B cell (primary cell): ENCODE measurements around the gene RRM2. TPM values are rescaled to one million over a fixed set of nuclear protein-coding genes. Genes with fewer than 3 reads are reported as not detected.

Experiments used
- ATAC-seq: fragments of 200-7000 bp; cut with Tn5 transposase; one replicate; pipeline ENCODE4 v1.10.0; 2021; ENCODE audit warnings: low read depth, mild to moderate bottlenecking, moderate number of reproducible peaks, moderate library complexity
- CTCF ChIA-PET: fragments of 350-600 bp; sonication (Branson Sonifier 250); formaldehyde crosslinking; loops from one replicate; lab custom pipeline; 2021; ENCODE audit warnings: antibody characterized with exemption, inconsistent platforms; lab: Charles Lee
- POLR2A ChIA-PET: fragments of 350-600 bp; sonication (Branson Sonifier 250); formaldehyde crosslinking; loops from one replicate; lab custom pipeline; 2021; ENCODE audit warnings: antibody characterized with exemption; lab: Charles Lee
- DNase-seq: peaks from one replicate; pipeline ENCODE4 v3.0.0; 2013
- H2AFZ ChIP-seq: 2 replicates; pipeline ENCODE4 v1.6.1; 2012; ENCODE audit warnings: mild to moderate bottlenecking, low read depth, low read length; ENCODE audit not compliant: insufficient read depth, poor library complexity, severe bottlenecking
- H3K27ac ChIP-seq, 2 donors: 1 replicate in 1 of 2; 2 replicates in 1 of 2; pipeline ENCODE4 v1.5.1; 2012 to 2013; ENCODE audit warnings: low read length in 2 of 2, mild to moderate bottlenecking in 2 of 2, moderate library complexity in 1 of 2
- H3K27me3 ChIP-seq, 4 experiments: fragments of 200-600 bp in 1 of 4; sonication (generic) in 1 of 4; replicated peaks in 1 of 4; 1 replicate in 2 of 4; 2 replicates in 2 of 4; pipeline versions ENCODE4 v1.6.1 to v1.7.0; 2013 to 2016; ENCODE audit warnings: low read length in 3 of 4, mild to moderate bottlenecking in 2 of 4, mixed read lengths in 1 of 4, moderate library complexity in 1 of 4; ENCODE audit not compliant: insufficient read depth in 4 of 4, control insufficient read depth in 3 of 4; ENCODE audit errors: control extremely low read depth in 1 of 4
- H3K36me3 ChIP-seq, 2 experiments: replicated peaks in 1 of 2; 1 replicate in 1 of 2; 2 replicates in 1 of 2; pipeline versions ENCODE4 v1.6.1 to v1.7.1; 2013; ENCODE audit warnings: low read length in 1 of 2; ENCODE audit not compliant: insufficient read depth in 2 of 2, control insufficient read depth in 1 of 2; ENCODE audit errors: control extremely low read depth in 1 of 2, extremely low read depth in 1 of 2
- H3K4me1 ChIP-seq, 2 donors: fragments of 200-600 bp in 1 of 2; sonication (generic) in 1 of 2; 1 replicate in 1 of 2; 2 replicates in 1 of 2; pipeline versions ENCODE4 v1.5.1 to v1.6.1; 2013 to 2017; ENCODE audit warnings: low read length in 2 of 2; ENCODE audit not compliant: control insufficient read depth in 2 of 2, insufficient read depth in 2 of 2
- H3K4me2 ChIP-seq: replicated peaks from 2 replicates; pipeline ENCODE3; 2012; ENCODE audit warnings: mild to moderate bottlenecking, low read depth, low read length; ENCODE audit not compliant: poor library complexity, severe bottlenecking
- H3K4me3 ChIP-seq, 5 experiments: fragments of 200-600 bp in 1 of 5; sonication (generic) in 1 of 5; 1 replicate in 3 of 5; 2 replicates in 2 of 5; pipeline versions ENCODE4 v1.5.1 to v1.7.0; 2011 to 2016; ENCODE audit warnings: low read length in 4 of 5, mild to moderate bottlenecking in 4 of 5, low read depth in 2 of 5, control low read depth in 1 of 5, moderate library complexity in 1 of 5; ENCODE audit not compliant: insufficient read depth in 1 of 5; ENCODE audit errors: control extremely low read depth in 1 of 5, extremely low read depth in 1 of 5
- H3K79me2 ChIP-seq: fragments of 200-600 bp; sonication (generic); one replicate; pipeline ENCODE4 v1.6.0; 2016; ENCODE audit warnings: low read length; ENCODE audit not compliant: control insufficient read depth, insufficient read depth
- H3K9ac ChIP-seq: fragments of 200-600 bp; sonication (generic); 2 replicates; pipeline ENCODE4 v1.6.1; 2017; ENCODE audit warnings: mild to moderate bottlenecking, low read length, moderate library complexity
- H3K9me3 ChIP-seq, 3 donors: one replicate each; pipeline versions ENCODE4 v1.6.1 to v1.7.1; 2013; ENCODE audit warnings: low read length in 2 of 3; ENCODE audit not compliant: control insufficient read depth in 2 of 3, insufficient read depth in 1 of 3; ENCODE audit errors: control extremely low read depth in 1 of 3
- H4K20me1 ChIP-seq: 2 replicates; pipeline ENCODE4 v1.6.0; 2012; ENCODE audit warnings: mild to moderate bottlenecking, low read length; ENCODE audit not compliant: insufficient read depth, control insufficient read depth, poor library complexity, severe bottlenecking
- H3K27ac Mint-ChIP-seq: one replicate; pipeline ENCODE4 v1.8.0; 2021; ENCODE audit warnings: mixed read lengths
- H3K27me3 Mint-ChIP-seq: one replicate; pipeline ENCODE4 v1.8.0; 2021; ENCODE audit warnings: mixed read lengths
- H3K4me1 Mint-ChIP-seq: one replicate; pipeline ENCODE4 v1.8.0; 2021; ENCODE audit warnings: mixed read lengths
- H3K4me3 Mint-ChIP-seq: one replicate; pipeline ENCODE4 v1.8.0; 2021; ENCODE audit warnings: mixed read lengths
- H3K9me3 Mint-ChIP-seq: one replicate; pipeline ENCODE4 v1.8.0; 2022; ENCODE audit warnings: mixed read lengths; ENCODE audit not compliant: insufficient read depth
- CTCF ChIP-seq: fragments of 200-600 bp; IDR thresholded peaks from one replicate; pipeline ENCODE4 v1.8.0; 2022; ENCODE audit warnings: antibody characterized with exemption, mild to moderate bottlenecking
- EZH2 ChIP-seq: IDR thresholded peaks from 2 replicates; pipeline ENCODE4 v1.6.1; 2012; ENCODE audit warnings: borderline replicate concordance, low read depth, mild to moderate bottlenecking, moderate library complexity, low read length; ENCODE audit not compliant: insufficient read depth, poor library complexity, severe bottlenecking
- WGBS: methylation state at CpG from one replicate; pipeline ENCODE4 v1.1.5; 2013; ENCODE audit warnings: missing lambda C conversion rate; ENCODE audit not compliant: insufficient coverage; 5-methylcytosine and 5-hydroxymethylcytosine counted together
- intact Hi-C: fragments of 100-400 bp; cut with micrococcal nuclease; formaldehyde crosslinking; loops from one replicate; pipeline ENCODE4 v1.10.0; 2022
- polyA plus RNA-seq: library from polyadenylated mRNA; depleted of rRNA; stranded (reverse); fragments of >200 nt; gene quantifications from 2 replicates; pipeline ENCODE4 v1.2.3, GENCODE V29; 2012
- total RNA-seq, 2 donors: library from RNA; stranded (reverse); fragments of 120-200 nt in 1 of 2; gene quantifications; 1 replicate in 1 of 2; 2 replicates in 1 of 2; pipeline versions ENCODE4 v1.2.3 to v1.2.4, GENCODE V29; 2013 to 2022

RRM2 gene
- total and polyA plus RNA-seq, 2 donors (not counting 1 experiment from before 2014, with no cell fraction given) = 1.2 to 3.3 TPM

GRCh38 chr2:10172033-10172871 lies 49.7 kb downstream of the RRM2 start:
- no peaks in the 10 kb centered on the region for H3K4me1 Mint-ChIP-seq
- ChIA-PET CTCF (interaction anchor here (0.6 kb wide), 1 partner anchor 101 kb away, joined by 3 read pairs; no protein-coding TSS in a partner anchor), POLR2A (no interaction called here)
- no peaks in the 10 kb centered on the region for H3K9me3 Mint-ChIP-seq
- H3K4me3 Mint-ChIP-seq = no peak overlapping the region
- intact Hi-C loops = no loop called here
- Histone ChIP-seq H3K9me3 (no peaks in the 10 kb centered on the region), H3K27ac (no peak overlapping the region), H3K9ac (no peak overlapping the region), H3K36me3 (no peaks in the 10 kb centered on the region), H3K4me1 (no peaks in the 10 kb centered on the region), H2AFZ (no peak overlapping the region), H4K20me1 (no peaks in the 10 kb centered on the region), H3K79me2 (no peaks in the 10 kb centered on the region), H3K27me3 (no peaks in the 10 kb centered on the region), H3K4me3 (no peak overlapping the region), H3K4me2 (no peak overlapping the region)
- TF ChIP-seq EZH2 = no peak
- TF ChIP-seq CTCF = no peak
- H3K27ac Mint-ChIP-seq = no peak overlapping the region
- ATAC-seq = no peak
- 93% methylated on average over 19 of the region's 23 CpGs for WGBS
- no peak for DNase-seq
- H3K27me3 Mint-ChIP-seq = no peaks in the 10 kb centered on the region

- ATAC-seq = no peak
- TF ChIP-seq CTCF (no peak), EZH2 (no peak)
- Histone ChIP-seq H3K4me2 (no peak overlapping the region), H3K9ac (no peak overlapping the region), H3K79me2 (no peaks in the 10 kb centered on the region), H3K4me3 (no peak overlapping the region), H3K9me3 (no peaks in the 10 kb centered on the region), H3K36me3 (no peaks in the 10 kb centered on the region), H3K27ac (no peak overlapping the region), H3K27me3 (no peaks in the 10 kb centered on the region), H4K20me1 (no peaks in the 10 kb centered on the region), H2AFZ (no peak overlapping the region), H3K4me1 (no peaks in the 10 kb centered on the region)
- ChIA-PET POLR2A (no interaction called here), CTCF (no interaction called here)
- no peaks in the 10 kb centered on the region for H3K4me1 Mint-ChIP-seq
- 97% methylated on average over 20 of the region's 22 CpGs for WGBS
- no peak for DNase-seq
- no peak overlapping the region for H3K4me3 Mint-ChIP-seq
- H3K27ac Mint-ChIP-seq = no peak overlapping the region
- H3K9me3 Mint-ChIP-seq = no peaks in the 10 kb centered on the region
- no peaks in the 10 kb centered on the region for H3K27me3 Mint-ChIP-seq
- intact Hi-C loops = no loop called here
Measured at GRCh38 chr2:10173258-10174005, 50.9 kb downstream of the RRM2 start.
